Superior temporal gyrus (tissue), 1 donor: ENCODE results near the gene NOVA2.

Experiments
- DNase-seq: peaks from one replicate; pipeline ENCODE4 v3.0.0-alpha.2; 2016; ENCODE audit errors: extremely low spot score

NOVA2 gene, protein sequence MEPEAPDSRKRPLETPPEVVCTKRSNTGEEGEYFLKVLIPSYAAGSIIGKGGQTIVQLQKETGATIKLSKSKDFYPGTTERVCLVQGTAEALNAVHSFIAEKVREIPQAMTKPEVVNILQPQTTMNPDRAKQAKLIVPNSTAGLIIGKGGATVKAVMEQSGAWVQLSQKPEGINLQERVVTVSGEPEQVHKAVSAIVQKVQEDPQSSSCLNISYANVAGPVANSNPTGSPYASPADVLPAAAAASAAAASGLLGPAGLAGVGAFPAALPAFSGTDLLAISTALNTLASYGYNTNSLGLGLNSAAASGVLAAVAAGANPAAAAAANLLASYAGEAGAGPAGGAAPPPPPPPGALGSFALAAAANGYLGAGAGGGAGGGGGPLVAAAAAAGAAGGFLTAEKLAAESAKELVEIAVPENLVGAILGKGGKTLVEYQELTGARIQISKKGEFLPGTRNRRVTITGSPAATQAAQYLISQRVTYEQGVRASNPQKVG

DNA sequence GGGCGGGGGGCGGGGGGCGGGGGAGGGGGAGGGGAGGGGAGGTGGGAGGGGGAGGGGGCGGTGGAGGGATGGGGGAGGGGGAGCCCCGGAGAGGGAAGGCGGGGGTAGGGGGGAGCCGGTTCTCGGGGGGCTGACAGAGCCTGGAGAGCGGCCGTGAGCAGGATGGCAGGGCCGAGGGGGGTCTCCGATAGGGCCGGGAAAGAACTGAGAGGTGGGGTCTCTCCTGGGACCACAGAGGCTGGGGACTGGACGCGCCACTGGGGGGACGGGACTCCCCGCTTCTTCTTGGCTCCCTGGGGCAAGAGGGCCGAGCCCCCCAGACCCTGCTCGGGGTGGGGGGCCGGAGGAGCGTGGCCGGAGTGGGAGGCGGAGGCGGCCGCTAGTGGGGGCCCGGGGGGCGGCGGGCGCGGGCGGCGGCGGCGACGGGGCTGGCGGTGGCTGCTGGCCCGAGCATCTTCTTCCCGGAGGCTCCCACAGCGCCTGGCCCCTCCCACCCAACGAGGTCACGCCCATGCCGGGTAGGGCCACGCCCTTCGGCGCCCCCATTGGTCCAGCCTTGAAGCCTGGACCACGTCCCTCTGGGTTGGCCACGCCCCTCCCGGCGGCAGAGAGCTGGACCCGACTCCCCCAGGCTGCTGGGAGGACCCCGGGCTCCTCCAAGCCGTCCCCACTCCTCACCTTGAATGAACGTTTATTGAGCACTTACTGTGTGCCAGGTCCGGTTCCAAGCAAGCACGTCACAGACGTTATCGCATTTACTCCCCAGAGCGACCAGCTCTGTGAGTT lies at the start of gene NOVA2:
Gene NOVA2, minus strand, starts transcription at position 313 of the 786 bp plus-strand sequence. CDS start 514 bp downstream, outside the sequence.
- peak; percentile 87 for DNase-seq

DNA sequence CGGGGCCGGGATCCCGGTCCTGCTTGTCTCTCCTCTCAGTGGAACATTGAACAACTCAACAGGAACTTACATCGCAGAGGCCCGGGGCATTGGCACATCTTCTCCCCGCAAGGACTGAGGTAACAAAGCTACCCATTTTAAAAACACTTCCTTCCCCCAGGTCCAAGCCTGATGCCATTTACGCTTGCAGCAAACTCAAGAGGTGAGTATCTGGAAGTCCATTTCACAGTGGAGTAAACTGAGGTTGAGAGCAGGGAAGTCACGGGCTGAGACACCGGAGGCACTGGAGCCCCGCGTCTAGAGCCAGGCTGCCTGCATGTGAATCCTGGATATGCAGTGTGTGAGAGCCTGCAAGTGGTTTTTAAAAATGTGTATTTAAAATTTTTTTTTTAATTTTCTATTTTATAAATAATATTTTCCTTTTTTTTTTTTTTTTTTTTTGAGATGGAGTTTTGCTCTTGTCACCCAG lies 49.7 kb upstream of the NOVA2 start:
- no peak for DNase-seq

DNA sequence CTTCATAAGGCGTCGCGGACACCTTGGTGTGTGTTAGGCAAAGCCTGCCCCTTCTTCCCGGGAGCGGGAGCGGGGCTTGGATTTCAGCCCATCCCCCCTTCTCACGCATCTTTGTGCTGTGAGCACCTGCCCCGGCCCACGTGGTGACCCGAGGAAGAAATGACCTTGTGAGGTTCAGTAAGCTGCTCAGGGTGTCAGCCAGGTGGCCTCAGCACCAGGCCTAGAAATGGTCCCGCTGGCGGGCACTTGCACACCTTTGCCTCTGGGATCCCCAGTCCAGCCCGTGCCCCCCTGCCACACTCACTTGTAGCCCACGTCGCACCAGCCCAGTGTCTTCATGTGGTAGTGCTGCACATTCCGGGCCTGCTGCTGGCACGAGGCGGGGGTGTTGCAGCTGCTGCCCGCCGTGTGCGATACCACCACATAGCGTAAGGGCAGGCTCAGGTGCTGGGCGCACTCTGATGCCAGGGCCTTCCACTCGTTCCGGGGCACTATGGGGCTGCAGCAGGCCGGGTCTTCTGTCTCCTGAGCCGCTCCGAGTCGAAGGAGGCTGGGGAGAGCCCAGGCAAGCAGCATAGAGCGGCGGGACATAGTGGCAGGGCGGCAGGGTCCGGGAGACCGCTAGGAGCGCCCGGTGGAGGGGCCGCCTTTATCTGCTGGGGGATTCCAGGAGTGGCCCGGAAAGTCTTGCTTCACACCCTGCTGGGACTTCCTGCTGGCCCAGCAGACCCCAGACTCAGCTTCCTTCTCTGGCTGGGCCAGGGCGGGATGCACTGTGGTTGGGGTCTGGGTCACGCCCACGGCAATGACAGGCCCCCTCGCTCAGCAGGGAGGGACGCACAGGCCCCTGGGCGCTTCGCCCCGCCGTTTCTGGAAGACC lies 49.0 kb upstream of the NOVA2 start, which contains the start of gene PGLYRP1:
Gene PGLYRP1, minus strand, starts transcription at position 623 of the 880 bp plus-strand sequence. Its CDS starts 32 bp downstream, at position 591.
- DNase-seq: no peak

DNA sequence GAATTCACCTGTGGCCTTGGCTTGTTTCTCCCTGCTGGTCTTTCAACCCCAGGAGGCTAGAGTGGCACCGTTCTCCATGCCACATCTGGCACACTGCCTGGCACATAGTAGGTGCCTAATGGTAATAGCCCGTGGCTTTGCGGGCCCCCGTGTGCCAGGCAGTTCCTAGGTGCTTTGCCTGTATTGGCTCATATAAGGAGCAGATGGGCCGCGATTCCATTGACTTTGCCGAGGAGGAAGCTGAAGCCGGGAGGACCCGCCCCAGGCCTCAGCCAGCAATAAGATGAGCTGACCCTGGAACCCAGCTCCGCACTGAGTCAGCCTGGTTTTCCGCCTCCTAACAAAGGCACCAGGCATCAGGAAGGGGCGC lies 48.4 kb upstream of the NOVA2 start:
- DNase-seq: no peak

DNA sequence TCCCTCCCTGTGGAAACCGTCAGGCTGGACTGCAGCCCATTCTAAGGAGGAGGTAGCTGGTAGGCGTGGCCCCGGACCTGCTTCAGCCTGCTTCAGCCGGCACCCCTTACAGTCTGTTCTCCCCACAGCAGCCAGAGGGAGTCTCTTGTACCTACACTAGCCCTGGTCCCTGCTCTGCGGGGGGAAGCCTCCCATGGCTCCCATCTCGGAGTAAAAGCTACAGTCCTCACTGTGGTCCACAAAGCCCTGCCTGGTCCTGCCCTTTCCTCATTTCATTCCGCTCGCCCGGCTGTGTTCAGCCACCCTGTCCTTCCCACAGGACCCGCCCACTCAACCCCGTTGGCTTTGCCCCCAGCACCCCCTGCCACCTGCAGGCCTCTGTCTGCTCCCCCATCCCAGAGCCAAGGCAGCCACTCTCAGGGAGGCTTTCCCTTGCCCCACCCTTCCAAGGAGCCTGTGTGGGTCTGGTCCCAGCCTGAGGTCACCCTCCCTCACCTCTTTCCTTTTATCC lies 47.9 kb upstream of the NOVA2 start:
- no peak for DNase-seq

DNA sequence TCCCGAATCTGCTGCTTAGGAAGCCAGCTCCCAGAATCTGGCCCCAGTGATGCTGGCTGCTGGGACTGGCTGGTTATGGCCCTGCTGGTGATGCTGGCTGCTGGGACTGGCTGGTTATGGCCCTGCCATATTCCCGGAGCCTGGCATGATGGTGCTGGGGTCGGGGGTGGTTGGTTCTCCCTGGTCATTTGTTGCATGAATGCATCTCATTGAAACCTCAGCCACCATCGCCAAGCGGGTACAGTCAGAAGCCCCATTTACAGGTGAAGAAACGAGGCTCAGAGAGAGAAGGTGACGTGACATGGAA lies 47.1 kb upstream of the NOVA2 start:
- no peak for DNase-seq

DNA sequence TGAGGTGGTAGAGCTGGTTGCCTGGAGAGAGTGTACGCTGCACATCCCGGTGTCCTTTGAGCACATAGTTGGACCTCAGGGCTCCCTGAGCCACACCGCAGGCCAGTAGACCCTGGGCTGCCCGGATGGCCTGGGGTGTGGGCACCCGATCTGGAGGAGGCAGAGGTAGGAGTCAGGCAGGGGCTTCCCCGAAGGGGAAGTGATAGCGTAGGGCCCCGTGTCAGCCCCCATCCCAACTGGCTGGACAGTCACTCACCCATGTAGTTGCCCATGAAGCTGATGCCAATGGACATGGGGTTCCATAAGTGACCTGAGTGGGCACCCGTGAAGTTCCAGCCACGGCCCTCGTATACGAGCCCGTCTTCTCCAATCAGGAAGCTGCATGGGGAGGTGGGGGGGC lies 45.6 kb upstream of the NOVA2 start:
- no peak for DNase-seq

DNA sequence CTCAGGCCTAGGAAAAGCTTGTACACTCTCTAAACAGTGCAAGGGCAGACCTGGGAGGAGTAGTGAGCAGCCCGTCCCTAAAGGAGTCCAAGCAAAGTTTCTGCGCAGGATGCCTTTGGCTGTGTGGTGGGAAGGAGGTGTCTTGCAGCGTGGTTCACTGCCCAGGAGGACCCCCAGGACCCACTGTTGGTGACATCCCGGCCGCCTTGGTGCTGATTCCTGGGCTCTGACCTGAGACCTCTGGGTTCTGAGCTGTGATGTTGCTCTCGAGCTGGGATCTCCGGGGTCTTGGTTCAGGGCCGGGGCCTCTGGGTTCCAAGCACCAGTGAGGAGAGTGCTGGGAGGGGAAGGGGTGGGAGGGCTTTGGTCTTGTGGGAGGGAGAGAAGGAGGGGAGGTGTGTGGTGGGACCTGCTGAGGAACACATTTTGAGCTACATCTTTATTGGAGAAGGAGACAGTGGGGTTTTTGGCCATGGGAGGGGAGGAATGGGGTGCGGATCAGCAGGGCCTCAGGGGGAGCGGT lies 45.1 kb upstream of the NOVA2 start:
- no peak for DNase-seq

DNA sequence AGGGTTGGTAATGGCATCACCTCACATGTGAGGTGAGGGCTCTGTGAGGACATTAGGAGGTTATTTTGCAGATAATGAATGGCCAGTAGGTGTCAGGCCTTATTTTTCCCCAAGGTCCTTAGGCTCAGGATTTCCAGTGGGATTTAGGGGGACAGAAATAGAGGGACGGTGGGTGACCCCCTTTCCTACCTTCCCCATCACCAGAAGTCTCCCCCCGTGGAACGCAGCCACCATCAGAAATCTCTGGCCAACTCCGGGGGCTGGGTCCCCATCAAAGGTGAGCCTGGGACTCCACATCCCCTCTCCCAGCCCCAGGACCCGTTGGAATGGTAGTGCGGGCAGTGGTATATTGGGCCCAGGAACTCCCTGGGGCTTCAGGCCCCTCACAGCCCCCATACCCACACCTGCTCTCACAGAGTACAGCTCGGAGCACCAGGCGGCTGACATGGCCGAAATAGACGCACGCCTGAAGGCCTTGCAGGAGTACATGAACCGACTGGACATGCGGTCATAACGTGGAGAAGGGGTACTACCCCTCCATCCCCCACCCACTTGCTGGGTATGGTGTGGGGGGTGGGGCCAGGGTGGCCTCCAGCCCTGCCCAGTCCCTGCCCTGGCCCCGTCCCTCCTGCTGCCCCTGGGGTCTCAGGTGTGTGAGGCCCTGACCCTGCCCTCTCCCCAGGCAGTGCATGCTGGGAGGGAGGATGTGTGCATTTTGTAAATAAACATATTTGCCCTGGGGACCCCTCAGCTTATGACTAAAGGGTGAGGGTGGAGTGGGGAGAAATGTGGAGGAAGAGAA lies 44.4 kb upstream of the NOVA2 start:
- no peak for DNase-seq

DNA sequence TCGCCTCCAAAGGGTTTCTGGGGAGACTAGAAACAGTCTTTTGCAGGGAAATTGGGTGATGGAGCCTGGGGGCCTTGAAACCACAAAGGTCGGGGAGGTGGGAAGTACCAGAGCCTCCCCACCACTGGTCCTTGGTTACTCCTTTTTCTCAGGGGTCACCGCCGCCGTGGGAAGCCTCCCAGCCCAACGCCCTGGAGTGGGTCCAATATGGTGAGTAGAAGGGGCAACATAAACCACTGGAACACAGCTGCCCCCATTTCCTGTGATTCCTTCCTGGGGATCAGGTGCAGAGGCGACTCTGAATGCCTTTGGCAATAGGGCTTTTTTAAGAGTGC lies 43.4 kb upstream of the NOVA2 start:
- no peak for DNase-seq

DNA sequence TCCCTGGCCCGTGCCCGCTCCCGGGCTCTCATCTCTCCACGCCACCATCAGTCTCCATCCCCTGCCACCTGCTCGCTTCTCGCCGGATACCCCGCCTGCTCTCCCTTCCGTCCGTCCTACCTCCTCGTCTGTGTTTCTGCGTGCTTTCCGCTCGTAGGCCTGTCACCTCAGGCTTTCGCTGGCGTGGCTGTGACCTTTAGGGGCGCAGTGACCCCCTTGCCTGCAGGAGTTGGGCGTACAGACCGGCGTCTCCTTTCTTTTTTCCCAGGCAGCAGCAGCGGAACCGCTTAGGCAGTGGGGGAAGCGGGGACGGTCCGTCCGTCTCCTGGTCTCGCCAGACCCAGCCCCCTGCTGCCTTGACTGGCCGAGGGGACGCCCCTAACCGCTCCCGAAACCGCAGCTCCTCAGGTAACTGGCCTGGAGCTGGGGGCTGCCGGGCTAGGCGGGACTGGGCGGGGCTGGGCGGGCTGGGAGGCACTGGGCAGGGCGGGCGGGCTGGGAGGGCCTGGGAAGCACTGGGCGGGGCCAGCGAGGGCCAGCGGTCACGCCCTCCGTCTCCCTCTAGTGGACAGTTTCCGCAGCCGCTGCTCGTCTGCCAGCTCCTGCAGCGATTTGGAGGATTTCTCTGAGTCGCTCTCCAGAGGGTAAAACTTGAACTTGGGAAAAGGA lies 42.9 kb upstream of the NOVA2 start:
- DNase-seq: peak; percentile 89

DNA sequence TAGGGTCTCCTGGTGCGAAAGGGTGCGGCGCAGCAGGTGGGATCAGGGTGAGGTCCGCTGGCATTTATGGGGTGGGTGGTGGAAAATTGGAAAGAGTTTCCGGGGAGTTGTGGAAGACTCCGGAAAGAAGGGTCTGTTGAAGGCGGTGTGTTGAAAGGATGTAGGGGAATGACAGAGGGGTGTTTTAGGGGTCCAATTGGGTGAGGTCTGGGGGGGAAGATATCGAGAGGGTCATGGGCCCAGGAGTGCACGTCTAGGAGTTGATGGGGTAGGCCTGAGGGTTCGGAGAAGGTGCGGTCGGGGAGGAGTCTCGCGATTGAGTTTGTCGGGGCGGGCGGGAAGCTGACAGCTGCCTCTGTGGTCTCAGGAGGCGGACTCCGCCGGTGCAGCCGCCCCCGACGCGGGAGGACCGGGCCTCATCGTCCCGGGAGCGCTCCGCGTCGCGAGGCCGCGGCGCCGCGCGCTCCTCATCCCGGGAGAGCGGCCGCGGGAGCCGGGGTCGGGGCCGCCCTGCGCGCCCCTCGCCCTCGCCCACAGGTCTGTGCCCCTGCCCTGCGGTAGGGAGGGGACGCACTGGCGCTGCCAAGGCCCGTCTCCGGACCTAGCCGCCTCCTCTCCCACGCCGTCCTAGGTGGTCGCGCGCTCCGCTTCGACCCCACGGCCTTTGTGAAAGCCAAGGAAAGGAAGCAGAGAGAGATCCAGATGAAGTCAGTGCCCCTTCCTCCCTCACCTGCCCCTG lies 42.2 kb upstream of the NOVA2 start:
- no peak for DNase-seq

DNA sequence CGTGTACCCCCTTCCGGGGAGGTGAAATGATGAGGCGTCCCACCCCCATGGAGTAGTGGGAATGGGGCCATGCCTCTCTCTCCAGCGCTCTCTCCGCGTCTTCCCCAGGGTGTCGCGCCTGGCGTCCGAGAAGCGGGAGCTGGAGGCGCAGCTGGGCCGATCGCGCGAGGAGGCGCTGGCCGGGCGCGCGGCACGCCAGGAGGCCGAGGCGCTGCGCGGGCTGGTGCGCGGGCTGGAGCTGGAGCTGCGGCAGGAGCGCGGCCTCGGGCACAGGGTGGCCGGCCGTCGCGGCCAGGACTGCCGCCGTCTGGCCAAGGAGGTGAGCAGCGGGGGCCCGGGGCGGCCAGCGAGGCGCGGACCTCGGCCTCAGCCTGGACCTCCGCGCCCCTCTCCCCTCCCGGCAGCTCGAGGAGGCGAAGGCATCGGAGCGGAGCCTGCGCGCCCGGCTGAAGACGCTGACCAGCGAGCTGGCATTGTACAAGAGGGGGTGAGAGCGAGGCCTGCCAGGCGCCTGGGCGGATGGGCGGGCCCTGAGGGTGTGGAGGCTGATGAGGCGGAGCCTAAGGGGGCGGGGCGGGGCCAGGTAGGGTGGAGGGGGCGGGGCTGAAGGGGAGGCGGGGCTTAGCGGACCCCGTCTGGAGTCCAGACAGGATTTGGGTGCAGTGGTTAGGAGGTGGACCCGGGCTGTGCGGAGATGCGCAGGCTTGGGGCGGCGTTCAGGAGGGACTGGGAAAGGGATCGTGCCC lies 41.4 kb upstream of the NOVA2 start:
- DNase-seq: no peak

DNA sequence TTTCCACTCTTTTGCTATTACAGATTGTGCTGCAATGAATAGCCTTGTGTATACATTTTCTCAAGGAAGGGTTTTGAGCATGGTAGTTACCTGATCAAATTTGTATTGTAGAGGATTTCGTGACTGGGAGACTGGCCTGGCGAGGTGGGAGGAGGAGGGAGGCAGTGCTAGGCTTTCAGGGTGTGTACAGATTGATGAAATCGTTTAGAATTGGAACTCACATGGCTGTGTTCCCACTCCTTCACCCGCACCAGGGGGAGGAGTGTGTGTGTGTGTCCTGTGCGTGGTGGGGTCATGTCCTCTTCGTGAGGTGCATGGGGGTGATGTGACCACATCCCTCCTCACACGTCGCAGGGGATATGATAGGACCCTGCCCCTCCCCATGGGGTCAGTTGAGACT lies 40.9 kb upstream of the NOVA2 start:
- DNase-seq: peak; percentile 15

DNA sequence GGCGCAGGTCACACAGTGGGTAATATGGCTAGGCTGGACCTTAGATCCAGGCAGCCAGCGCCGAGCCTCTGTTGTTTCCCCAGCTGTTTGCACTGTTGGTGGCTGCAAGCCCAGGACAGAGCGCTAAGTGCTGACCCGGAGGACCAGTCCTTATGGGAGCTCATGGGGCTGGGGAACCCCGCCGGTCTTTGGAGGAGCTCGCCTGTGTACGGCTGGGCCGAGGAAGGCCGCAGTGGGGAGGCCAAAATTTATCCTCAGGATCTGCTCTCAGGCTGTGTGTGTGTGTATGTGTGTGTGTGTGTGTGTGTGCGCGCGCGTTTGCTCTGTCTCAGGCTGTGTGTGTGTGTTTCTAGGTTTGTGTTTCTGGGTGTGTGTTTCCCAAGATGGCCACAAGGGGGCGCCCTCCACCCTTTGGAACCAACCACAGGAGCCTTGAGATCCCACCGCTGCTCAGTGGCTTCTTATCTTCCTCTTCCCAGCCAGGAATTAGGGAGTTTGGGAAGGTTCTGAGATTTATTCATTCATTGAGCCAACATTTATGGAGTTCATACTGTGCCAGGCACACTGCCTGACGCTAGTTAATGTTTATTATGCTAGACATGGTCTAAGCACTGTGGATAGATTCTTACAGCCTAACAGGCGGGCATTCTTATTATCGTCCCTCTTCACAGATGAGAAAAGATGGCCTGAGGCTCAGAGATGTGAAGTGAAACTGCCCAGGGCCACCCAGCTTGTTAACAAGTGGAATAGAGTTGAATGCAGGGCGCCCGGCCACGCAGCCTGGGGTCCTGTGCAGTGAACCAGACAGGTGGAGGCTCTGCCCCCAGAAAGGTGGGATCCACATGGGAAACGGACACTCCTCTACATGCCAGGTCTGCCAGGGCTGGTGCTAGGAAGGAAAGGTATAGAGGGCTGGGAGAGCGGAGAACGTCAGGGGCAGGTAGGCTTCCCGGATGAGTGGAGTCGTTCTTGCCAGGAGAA lies 36.2 kb upstream of the NOVA2 start:
- peak; percentile 88 for DNase-seq

DNA sequence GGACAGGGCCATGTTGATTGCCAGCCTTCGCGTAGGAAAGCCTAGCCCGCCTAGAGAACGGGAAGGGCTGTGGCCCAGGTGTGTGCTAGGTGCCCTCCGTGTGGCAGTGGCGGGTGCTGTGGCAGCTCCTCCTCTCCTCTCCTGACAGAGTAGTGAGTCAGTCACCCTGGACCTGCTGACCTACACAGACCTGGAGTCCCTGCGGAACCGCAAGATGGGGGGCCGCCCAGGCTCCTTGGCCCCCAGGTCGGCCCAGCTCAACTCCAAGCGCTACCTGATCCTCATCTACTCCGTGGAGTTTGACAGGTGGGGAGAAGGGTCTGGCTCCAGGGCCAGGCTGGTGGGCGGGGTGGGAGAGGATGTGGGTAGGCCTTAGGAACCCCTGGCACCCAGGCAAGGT lies 32.7 kb upstream of the NOVA2 start:
- no peak for DNase-seq

DNA sequence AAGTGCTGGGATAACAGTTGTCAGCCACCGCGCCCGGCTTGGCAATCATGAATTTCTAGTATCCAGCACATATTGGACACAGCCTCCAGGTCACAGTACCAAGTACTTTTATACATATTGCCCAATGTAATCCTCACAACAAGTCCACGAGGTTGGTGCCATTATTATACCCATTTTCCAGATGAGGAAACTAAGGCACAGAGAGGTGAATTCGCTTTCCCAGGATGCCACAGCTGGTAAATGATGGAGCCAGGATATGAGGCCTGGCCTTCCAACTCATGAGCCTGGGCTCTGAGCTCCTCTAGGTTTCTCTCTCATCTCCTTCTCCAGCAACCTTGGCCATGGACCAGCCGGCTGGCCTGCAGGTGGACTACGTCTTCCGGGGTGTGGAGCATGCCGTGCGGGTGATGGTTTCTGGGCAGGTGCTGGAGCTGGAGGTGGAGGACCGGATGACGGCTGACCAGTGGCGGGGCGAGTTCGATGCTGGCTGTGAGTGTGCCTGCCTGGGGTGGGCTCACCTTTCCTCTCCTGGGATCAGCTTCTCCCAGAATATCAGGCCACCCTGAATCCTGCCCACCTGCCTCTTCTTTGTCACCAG lies 29.1 kb upstream of the NOVA2 start:
- DNase-seq: no peak
